Measurements from ENCODE around the gene FAM72B.
"Not testable (repeated sequence)": the region's sequence is repeated elsewhere in the genome, so short reads cannot be mapped to it uniquely, and the experiment has no call there.

Gene FAM72B

DNA sequence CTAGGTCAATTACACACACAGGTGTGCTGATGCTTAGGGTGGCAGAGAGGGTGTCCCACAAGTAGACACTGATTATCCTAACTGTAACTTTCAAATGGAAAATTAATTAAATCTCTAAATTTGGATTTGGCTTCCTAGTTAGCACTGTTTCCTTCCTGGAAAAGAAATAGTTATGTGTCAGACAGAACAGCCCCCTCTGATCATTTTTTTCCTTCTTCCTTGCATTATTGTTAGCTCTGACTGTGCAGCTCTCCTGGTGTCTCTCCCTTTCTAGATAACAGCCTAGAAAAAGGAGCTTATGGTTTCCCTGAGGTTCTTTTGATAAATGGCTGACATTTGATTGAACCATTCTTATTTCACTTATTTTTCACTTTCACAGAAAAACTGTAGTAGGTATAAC, 31.4 kb downstream of the FAM72B start:
- not testable (repeated sequence) for DNase-seq (ENCODE audit: low spot score)

DNA sequence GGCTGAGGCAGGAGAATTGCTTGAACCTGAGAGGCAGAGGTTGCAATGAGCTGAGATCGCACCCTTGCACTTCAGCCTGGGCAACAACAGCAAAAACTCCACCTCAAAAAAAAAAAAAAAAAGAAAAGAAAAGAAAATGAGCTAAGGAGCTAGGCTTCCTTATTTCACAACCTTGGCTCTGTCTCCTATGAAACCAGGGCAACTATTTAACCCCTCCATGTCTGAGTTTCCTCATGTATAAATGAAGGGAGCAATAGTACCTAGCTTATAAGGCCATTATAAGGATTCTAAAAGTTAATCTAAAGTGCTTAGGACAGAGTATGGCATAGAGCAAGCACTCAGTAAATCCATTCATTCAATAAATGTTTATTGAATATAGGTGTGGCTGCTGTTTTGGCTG, 32.8 kb downstream of the FAM72B start:
- DNase-seq (ENCODE audit: low spot score): not testable (repeated sequence)

DNA sequence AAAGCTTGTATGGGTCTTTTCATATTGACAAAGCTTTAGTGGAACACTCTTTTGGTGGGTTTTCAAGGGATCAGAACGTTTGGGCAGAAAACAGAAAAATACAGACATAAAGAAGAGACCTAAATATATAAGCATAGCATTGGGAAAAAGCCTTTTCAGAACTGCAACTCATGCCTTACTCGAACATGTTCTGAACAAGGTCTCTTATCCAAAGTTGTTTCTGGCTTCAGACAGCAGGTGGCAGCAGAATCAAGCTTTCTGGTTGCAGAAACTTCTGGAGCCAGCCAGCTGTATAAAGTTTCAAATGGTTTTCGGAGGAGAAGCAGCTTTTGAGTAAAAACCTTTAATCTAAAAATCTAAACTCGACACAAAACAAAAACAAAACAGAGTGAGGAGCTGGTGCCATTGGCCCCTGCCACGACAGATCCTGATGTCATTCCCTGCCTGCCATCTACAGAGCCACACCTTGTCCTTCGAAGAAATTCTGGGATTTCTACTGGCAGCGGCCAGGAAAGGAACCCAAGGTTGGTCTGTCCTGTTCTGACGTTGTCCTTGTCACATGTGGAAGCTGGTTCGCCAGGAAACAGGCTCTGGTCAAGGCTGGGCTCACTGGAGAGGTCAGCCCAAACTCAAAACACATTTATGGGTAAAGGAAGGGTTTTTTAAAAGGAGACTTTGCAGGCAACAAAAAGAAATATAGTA, 35.5 kb downstream of the FAM72B start:
- not testable (repeated sequence) for DNase-seq (ENCODE audit: low spot score)

DNA sequence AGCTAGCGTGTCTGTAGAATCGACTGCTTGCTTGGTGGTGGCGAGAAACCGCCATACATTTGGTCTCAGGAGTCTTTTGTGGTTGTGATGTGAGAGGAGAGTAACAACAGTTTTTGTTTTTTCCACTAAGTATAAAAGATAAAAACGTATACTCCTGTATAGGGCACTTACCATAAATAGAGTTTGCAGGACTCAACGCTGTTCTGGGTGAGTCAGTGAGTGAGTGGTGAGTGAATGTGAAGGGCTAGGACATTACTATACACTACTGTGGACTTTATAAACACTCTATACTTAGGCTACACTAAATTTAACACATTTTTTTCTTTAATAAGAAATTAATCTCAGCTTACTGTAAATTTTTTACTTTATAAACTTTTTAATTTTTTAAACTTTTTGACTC, 43.7 kb downstream of the FAM72B start:
- DNase-seq (ENCODE audit: low spot score): not testable (repeated sequence)

DNA sequence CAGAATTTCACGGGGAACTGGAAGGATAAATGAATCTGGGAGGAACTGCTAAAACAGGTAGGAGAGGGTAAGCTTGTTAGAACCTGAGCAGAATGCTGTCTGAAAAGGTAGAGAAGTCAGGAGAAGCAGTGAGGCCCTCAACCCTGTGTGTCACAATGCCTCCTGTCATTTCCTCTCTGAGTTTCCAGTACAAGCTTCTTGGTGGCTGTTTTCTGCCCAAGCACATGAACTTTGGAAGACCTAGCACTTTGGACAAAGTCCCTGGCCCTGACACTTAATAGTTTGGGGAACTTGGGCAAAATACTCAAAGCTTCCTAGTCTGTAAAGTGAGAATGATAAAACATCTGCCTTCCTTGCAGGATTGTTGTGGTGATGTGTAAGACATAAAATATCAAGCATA, 52.6 kb downstream of the FAM72B start:
- DNase-seq (ENCODE audit: low spot score): not testable (repeated sequence)

DNA sequence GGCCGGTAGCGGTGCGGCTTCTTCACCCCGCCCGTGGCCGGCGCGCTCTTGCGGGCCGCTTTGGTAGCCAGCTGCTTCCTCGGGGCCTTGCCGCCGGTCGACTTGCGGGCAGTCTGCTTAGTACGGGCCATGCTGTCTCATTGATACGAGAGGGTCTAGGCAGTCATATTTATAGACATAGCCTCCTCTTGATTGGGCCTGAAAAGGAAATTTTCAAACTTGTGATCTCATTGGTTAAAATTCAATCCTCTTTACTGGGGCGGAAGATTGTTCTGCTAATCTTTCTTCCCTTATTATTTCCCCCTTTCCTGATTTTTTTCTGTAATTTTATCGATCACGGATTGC, 65.7 kb downstream of the FAM72B start:
- DNase-seq (ENCODE audit: low spot score): not testable (repeated sequence)

Measured in hematopoietic multipotent progenitor cell treated with erythropoietin and hydrocortisone succinate and interleukin-3 and kit ligand, for 15 days (in vitro differentiated cells).